HG02973 (cell line): ENCODE results near the gene RBM26.

ENCODE experiments used
- ATAC-seq: cut with Tn5 transposase; IDR thresholded peaks from one replicate; pipeline ENCODE4 v1.9.1; 2021; ENCODE audit warnings: moderate library complexity; ENCODE audit not compliant: unreplicated experiment

Gene RBM26

DNA sequence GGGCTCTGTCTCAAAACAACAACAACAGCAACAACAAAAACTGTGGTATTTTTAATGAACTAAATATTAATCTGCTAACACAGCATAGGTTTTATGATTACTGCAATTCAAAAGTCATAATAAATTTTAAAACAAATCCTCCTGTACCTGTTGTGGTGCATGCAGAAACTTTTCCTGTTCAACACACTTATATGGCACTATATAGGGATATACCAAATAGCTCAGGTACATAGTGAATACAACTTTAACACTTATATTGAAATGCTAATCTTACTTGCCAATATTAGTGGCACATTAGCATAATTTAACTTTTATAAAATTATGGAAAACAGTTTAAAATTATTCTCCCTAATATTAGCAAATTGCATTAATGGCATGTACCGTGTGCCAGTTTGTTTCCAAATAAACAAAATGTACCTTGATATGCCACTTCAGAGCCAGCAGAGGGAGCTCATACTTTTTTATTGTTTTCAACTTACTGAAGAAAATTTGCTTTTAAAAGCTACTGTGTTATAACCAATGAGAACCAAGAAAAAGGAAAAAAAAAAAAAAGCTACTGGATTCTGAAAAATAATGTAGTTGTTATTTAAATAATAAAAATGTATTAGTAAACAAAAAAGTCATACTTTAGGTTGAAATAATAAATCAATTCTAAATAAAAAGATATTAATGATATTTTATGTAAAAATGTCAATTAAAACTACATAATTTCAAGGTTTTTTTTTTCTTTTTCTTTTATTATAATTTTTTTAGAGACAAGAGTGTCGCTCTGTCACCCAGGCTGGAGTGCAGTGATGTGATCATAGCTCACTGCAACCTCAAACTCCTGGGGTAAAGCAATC is 18.0 kb upstream of the RBM26 start:
- peak; percentile 83 for ATAC-seq

GRCh38 chr13:79423340-79423739 is 17.3 kb upstream of the RBM26 start:
- ATAC-seq: no peak

- ATAC-seq: no peak
These were observed 13.3 kb upstream of the RBM26 start for GRCh38 chr13:79419365-79419764.

DNA sequence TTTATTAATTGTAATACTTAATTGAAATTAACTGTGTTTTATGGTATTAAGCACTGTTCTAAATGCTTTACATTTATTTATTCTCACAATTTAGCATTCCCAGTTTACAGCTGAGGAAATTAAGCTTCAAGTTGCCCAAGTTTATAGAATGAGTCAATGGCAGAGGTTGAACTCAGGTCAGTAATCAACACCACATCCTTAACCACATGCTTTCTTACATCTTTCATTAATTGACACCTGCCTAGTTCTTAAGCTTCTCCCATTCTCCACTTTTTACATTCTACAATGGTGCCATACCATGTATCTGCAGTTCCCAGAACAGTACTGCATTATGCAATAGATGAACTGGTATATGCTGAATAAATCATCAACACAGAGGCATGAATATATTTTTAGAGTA is 11.7 kb upstream of the RBM26 start:
- no peak for ATAC-seq

DNA sequence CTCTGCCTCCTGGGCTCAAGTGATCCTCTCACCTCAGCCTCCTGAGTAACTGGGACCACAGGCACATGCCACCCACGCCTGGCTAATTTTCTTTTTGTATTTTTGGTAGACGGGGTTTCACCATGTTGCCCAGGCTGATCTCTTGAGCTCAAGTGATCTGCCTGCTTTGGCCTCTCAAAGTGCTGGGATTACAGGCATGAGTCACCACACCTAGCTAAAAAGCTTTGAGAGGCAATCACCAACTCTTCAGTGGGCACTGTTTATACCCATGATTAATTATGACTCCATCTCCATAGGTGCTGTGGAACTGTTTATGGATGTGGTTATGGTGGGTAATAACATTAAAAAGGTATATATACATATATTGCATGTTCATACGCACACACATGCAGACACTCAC is 7.5 kb upstream of the RBM26 start:
- ATAC-seq: no peak

- ATAC-seq: no peak
These were observed 3.8 kb upstream of the RBM26 start for GRCh38 chr13:79409828-79410227.

DNA sequence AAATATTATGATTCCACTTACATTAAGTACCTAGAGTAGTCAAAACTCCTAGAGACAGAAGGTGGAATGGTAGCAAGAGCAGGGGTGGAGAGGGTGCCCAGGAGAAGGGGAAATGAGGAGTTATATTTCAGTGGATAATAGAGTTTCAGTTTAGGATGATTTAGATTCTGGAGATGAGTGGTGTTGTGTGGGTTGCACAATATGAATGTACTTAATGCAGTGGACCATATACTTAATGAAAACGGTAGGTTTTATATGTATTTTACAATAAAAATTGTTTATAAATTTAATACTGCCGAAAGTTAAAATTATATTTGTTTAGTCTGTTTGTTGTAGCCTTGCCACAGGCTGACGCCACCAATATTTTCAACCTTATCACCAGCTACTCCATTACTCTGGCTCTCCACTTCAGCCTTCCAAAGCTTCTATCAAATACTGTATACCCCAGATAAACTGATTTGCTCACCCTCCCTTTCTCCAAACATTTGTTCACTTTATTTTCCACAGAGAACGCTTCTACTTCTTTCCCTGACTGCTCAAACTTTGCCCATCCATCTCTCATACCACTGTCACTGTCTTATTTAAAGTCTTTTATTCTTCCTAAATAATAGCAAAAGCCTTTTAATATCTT is 1.4 kb upstream of the RBM26 start:
- no peak for ATAC-seq

- ATAC-seq: peak; percentile 24
These were observed 498 bp upstream of the RBM26 start for GRCh38 chr13:79406597-79406908.

DNA sequence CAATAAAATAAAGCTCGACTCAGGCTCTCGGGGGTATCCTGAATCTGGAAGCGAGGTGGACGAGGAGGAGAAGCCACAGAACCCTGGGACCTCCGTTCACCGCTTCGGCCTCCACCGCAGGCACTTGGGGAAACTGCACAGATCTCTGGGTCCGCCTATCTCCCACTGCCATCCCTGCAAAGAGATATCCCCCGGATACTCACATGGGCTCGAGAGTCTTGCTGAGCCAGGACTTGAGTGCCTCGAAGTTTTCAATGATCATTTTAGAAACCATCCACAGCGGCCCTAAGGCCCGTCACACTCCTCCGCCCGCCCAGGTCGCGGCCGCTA is 589 bp downstream of the RBM26 start:
- ATAC-seq: peak; percentile 34

- no peak for ATAC-seq
These were observed 1.1 kb downstream of the RBM26 start for GRCh38 chr13:79404985-79405384.

- no peak for ATAC-seq
These were observed 1.7 kb downstream of the RBM26 start for GRCh38 chr13:79404361-79404760.

GRCh38 chr13:79403113-79403512 is 2.9 kb downstream of the RBM26 start:
- ATAC-seq: no peak

DNA sequence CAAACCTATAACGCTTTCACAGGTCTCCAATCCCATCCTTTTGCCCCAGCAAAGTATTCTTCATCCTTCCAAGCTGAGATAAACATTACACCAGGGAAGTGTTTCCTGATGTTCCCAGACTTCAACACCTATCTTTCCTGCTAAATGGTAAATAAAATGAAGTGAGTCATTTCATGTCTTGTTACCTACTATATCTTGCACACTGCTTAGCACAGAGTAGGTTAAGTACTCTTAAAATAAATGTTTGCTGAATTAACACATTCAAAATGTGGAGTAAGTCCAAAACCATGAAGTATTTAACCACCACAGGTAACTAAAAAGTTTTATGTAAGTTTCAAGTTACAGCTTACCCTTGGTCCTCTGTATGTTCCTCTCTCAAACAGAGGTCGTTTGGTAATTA is 3.4 kb downstream of the RBM26 start:
- no peak for ATAC-seq

DNA sequence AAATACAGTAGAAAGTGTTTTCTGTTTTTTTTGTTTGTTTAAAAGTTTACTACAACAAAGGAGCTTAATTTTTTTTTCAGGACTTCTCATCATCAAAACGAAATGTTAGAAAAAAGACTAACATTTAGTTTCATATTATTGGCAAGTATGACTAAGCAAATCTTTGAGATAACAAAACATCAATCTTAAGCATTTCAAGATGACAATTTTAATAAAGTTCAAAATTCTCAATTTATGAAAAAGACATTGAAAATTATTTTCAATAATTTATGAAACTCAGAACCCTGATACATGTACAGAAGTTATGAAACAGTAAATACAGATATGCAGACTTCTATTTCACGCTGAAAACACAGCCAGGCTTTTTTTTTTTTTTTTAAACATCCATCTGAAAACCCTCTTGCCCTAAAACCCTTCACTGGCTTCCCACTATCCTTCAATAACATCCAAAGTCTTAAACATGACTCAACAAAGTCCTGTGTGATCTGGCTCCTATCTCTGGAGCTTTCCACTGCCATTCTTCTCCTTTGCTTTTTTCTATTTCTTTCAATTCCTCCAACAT is 3.9 kb downstream of the RBM26 start:
- ATAC-seq: no peak

- peak; percentile 39 for ATAC-seq
These were observed 4.6 kb downstream of the RBM26 start for GRCh38 chr13:79401259-79402070.

DNA sequence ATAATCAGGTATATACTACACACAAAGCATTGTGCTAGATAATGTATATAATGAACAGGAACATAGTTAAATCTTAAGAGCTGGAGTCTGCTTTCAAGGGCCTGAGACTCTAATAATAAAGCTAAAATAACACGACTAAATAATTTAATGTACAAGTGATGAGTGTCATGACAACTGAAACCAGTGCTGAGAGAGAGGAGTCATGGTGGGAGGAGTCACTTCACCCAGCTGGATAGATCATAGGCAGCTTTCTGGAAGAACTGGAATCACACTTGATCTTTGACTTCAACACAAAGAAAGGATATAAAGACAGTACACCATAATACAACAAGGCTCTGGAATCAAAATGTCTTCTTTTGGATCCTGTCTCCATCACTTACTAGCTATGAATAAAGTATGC is 7.1 kb downstream of the RBM26 start:
- ATAC-seq: no peak

DNA sequence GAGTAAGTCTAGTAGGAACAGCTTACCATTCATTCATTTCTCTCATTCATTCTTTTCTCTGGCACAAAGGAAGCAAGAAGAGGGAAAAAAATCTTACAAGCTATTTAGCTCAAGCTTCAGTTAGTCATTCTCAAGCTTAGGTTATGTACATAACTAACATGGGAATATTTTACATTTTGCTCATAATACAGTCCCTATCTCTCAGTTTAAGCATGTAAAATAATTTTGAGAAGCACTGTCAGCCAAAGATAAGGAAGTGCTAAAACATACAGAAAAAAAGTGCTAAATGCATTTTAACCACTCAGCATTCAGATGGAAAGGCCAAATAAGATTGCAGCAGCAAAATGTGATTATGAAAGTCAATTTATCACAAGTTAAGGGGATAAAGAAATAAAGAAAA is 7.9 kb downstream of the RBM26 start:
- no peak for ATAC-seq

DNA sequence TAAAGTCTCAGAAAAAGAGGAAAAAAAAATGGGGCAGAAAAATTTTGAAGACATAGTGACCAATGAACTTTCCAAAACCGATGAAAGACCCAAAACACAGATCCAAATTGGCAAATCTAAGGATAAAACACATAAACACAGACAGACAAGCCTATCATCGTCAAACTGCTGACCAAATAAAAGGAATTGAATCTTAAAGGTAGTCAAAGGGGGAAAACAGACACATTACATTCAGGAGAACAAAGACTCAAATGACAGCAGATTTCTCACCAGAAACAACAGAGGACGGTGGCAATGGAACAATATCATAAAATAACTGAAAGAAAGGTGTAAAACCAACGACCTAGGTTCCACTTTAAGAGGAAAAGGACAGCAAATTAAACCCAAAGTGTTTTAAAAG is 10.2 kb downstream of the RBM26 start:
- ATAC-seq: no peak

DNA sequence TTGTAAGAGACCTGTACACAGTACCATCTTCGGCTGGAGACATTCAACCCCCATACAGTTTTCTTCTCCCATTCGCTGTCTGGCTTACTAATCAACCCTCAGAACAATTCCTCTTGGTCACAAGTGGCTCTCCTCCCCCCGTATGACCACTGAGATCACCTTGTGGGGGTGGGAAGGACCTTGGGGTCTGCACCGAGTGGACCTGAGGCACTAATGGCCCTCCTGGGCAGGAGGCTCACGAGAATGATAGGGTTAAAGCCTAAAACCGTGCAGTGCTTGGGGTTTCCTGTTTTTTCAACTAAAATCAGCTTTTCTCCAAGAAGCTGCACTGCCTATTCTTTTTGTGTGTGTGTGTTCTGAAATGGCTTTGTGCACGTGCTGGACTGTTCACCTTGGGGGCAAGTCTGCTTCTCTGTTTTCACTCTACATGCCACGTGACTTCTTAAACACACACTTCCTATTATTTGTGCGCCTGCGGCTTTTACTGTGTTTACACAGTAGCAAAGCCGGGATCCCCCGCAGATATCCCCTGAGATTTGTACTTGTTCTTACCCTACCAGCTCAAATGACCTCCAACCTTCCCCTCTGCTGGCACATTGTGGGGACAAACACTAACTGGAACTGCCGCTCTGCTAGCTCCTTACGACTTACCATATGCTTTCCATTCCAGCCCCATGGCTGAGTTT is 12.3 kb downstream of the RBM26 start:
- ATAC-seq: peak; percentile 58

DNA sequence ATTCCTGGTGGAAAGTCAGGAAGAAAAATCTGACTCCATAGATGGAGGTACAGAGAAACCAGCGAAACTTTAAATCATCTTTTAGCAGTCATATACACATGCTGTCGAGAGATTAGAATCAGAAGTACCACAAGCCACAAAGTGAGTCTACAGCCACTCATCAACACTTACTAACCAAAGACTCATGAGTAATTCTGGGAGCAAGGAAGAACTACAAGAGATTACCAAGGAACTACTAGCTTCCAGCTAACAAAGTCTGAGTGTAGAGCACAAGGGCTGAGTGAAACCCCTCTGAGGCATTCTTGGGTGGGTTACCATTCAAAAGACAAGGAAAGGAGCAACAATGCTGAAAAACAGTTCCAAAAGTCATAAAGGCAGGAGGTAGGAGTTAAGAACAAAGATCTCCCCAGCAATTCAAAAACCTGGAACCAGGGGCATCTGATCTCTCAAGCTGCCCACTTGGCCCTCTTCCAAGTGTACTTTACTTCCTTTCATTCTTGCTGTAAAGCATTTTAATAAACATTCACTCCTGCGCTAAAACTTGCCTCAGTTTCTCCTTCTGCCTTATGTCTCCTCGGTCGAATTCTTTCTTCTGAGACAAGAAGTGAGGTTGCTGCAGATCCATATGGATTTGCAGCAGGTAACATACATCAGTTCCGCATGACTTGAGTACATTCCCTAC is 13.0 kb downstream of the RBM26 start:
- peak; percentile 38 for ATAC-seq

DNA sequence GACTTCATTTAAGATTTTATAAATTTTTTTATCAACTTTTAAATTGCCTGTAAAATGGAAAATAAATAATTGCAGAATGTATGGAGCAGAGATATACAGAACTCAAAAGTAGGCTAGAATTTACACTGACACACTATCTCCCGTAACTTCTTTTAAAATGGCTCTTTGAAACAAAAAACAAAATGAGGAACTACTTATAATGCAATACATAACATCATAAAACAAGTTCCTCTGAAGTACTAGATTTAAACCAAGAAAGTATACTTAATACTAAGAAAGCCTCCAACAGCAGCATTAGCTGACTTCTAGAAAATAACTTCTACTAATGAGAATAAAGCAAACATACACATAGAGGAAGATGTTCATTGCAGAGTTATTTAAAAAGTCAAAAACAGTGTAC is 17.0 kb downstream of the RBM26 start:
- ATAC-seq: no peak
